ENCODE data around the gene ZDHHC18.

Gene ZDHHC18, protein sequence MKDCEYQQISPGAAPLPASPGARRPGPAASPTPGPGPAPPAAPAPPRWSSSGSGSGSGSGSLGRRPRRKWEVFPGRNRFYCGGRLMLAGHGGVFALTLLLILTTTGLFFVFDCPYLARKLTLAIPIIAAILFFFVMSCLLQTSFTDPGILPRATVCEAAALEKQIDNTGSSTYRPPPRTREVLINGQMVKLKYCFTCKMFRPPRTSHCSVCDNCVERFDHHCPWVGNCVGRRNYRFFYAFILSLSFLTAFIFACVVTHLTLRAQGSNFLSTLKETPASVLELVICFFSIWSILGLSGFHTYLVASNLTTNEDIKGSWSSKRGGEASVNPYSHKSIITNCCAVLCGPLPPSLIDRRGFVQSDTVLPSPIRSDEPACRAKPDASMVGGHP

DNA sequence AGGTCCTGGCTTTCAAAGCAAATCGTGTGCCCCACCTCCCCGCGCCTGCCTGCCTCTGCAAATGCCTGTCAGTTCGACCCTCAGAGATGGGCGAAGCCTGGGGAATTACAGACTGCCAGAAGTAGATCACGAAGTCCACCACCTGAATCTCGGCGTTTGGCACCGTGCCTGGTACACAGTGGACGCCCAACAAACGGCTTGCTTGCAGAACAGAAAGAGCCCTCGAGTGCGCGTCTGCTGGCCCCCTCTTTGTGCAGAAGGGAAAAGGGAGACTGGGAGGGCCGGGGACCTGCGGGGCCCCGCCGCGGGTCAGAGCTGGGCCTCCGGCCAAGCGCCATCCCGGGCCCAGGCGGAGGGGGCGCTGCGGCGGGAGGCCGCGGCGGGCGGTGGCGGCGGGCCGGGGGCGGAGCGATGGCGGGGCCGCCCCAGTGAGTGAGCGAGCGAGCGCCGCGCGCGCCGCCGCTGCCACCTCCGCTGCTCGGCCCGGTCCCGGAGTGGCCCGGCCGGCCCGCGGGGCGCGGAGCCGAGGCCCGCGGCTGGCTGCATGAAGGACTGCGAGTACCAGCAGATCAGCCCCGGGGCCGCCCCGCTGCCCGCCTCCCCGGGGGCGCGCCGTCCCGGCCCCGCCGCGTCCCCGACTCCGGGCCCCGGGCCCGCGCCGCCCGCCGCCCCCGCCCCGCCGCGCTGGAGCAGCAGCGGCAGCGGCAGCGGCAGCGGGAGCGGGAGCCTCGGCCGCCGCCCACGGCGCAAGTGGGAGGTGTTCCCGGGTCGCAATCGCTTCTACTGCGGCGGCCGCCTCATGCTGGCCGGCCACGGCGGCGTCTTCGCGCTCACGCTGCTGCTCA lies at the start of gene ZDHHC18:
ZDHHC18 (plus strand) TSS at position 428 of the 845 bp plus-strand sequence; CDS start at position 545, 117 bp downstream.
- Mint-ChIP-seq H3K4me3 (peak within 1 kb of the TSS; percentile 97), H3K36me3 (ENCODE audit: low read depth) (peaks cover 48% of the 10 kb centered on the region), H3K27ac (peak within 1 kb of the TSS; percentile 98), H3K4me1 (ENCODE audit: low read depth) (peaks cover 59% of the 10 kb centered on the region), H3K9me3 (no peaks in the 10 kb centered on the region), H3K27me3 (no peaks in the 10 kb centered on the region)
- peak; percentile 87 for DNase-seq

DNA sequence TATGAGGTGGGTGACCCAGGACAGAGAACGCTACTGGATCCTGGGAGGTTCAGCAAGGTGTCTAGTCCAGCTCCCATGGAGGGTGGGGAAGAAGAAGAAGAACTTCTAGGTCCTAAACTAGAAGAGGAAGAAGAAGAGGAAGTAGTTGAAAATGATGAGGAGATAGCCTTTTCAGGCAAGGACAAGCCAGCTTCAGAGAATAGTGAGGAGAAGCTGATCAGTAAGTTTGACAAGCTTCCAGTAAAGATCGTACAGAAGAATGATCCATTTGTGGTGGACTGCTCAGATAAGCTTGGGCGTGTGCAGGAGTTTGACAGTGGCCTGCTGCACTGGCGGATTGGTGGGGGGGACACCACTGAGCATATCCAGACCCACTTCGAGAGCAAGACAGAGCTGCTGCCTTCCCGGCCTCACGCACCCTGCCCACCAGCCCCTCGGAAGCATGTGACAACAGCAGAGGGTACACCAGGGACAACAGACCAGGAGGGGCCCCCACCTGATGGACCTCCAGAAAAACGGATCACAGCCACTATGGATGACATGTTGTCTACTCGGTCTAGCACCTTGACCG lies 47.3 kb upstream of the ZDHHC18 start:
- Mint-ChIP-seq H3K36me3 (ENCODE audit: low read depth) (peaks cover 97% of the 10 kb centered on the region), H3K9me3 (no peaks in the 10 kb centered on the region), H3K4me1 (ENCODE audit: low read depth) (peaks cover 38% of the 10 kb centered on the region), H3K4me3 (no peak overlapping the region), H3K27ac (peak overlapping the region; percentile 66), H3K27me3 (no peaks in the 10 kb centered on the region)
- DNase-seq = no peak

DNA sequence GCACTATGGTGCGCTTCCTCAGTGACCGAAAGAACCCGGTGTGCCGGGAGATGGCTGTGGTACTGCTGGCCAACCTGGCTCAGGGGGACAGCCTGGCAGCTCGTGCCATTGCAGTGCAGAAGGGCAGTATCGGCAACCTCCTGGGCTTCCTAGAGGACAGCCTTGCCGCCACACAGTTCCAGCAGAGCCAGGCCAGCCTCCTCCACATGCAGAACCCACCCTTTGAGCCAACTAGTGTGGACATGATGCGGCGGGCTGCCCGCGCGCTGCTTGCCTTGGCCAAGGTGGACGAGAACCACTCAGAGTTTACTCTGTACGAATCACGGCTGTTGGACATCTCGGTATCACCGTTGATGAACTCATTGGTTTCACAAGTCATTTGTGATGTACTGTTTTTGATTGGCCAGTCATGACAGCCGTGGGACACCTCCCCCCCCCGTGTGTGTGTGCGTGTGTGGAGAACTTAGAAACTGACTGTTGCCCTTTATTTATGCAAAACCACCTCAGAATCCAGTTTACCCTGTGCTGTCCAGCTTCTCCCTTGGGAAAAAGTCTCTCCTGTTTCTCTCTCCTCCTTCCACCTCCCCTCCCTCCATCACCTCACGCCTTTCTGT lies 46.0 kb upstream of the ZDHHC18 start:
- H3K9me3 Mint-ChIP-seq = no peaks in the 10 kb centered on the region
- H3K36me3 Mint-ChIP-seq (ENCODE audit: low read depth) = peaks cover 84% of the 10 kb centered on the region
- no peaks in the 10 kb centered on the region for H3K27me3 Mint-ChIP-seq
- H3K4me3 Mint-ChIP-seq = no peak overlapping the region
- DNase-seq = no peak
- peak overlapping the region; percentile 80 for H3K27ac Mint-ChIP-seq
- peaks cover 51% of the 10 kb centered on the region for H3K4me1 Mint-ChIP-seq (ENCODE audit: low read depth)

DNA sequence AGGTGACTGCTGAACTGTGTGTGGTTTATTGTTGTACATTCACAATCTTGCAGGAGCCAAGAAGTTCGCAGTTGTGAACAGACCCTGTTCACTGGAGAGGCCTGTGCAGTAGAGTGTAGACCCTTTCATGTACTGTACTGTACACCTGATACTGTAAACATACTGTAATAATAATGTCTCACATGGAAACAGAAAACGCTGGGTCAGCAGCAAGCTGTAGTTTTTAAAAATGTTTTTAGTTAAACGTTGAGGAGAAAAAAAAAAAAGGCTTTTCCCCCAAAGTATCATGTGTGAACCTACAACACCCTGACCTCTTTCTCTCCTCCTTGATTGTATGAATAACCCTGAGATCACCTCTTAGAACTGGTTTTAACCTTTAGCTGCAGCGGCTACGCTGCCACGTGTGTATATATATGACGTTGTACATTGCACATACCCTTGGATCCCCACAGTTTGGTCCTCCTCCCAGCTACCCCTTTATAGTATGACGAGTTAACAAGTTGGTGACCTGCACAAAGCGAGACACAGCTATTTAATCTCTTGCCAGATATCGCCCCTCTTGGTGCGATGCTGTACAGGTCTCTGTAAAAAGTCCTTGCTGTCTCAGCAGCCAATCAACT lies 45.2 kb upstream of the ZDHHC18 start:
- H3K27ac Mint-ChIP-seq = peak overlapping the region; percentile 53
- H3K36me3 Mint-ChIP-seq (ENCODE audit: low read depth) = peaks cover 75% of the 10 kb centered on the region
- H3K27me3 Mint-ChIP-seq = no peaks in the 10 kb centered on the region
- H3K4me1 Mint-ChIP-seq (ENCODE audit: low read depth) = peaks cover 58% of the 10 kb centered on the region
- no peak for DNase-seq
- H3K4me3 Mint-ChIP-seq = no peak overlapping the region
- H3K9me3 Mint-ChIP-seq = no peaks in the 10 kb centered on the region

DNA sequence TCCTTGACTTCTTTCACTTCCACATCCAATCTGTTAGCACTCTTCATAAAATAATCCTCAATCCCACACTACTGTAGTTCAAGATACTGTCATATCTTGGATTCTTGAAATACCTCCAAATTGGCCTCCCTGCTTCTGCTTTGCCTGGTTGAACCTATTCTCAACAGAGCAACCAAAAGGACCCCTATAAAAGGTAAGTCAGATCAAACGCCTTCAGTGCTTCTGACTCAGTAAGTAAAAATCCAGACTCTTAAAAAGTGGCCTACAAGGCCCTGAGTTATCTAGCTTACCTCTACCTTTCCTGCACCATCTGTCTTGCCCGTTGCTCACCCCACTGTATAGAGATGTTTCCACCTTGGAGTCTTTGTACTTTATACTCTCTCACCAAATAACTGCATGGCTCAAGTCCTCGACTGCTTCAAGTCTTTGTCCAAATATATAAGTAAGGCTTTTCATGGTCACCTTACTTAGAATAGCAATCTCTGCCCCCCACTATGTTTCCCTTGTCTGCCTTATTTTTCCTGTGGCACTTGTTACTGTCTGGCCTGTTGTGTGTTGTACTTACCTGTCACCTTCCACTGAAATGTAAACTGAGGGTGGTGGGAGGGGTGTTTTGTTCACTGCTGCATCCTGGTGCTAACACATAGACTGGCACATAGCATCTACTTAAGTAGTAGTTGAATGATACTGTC lies 43.8 kb upstream of the ZDHHC18 start:
- H3K4me3 Mint-ChIP-seq = no peak overlapping the region

DNA sequence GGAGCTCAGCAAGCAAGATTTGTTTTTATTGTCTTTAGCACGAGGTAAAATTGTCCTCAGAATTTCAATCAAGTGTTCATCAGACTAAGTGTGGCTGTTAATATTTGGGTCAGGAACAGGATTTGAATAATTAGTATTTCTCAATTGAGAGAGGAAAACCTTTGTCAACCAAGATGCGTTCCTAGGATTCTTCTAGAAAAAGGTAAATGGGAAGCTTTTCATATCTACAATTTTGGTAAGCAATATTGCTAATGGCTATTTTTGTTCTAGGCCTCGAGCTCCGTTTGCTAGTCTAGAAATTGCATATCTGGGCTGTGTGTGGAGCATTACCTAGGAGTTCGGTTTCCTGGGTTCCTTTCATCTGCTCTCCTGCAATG lies 42.9 kb upstream of the ZDHHC18 start:
- Mint-ChIP-seq H3K36me3 (ENCODE audit: low read depth) (peaks cover 64% of the 10 kb centered on the region), H3K4me1 (ENCODE audit: low read depth) (peaks cover 67% of the 10 kb centered on the region), H3K4me3 (no peak overlapping the region), H3K27me3 (no peaks in the 10 kb centered on the region), H3K27ac (peak overlapping the region; percentile 38), H3K9me3 (no peaks in the 10 kb centered on the region)
- no peak for DNase-seq

More for the DNA sequence above, 43.8 kb upstream of the ZDHHC18 start:
- peaks cover 68% of the 10 kb centered on the region for H3K36me3 Mint-ChIP-seq (ENCODE audit: low read depth)
- peak overlapping the region; percentile 38 for H3K27ac Mint-ChIP-seq
- no peaks in the 10 kb centered on the region for H3K27me3 Mint-ChIP-seq
- no peaks in the 10 kb centered on the region for H3K9me3 Mint-ChIP-seq
- DNase-seq = no peak
- H3K4me1 Mint-ChIP-seq (ENCODE audit: low read depth) = peaks cover 69% of the 10 kb centered on the region

DNA sequence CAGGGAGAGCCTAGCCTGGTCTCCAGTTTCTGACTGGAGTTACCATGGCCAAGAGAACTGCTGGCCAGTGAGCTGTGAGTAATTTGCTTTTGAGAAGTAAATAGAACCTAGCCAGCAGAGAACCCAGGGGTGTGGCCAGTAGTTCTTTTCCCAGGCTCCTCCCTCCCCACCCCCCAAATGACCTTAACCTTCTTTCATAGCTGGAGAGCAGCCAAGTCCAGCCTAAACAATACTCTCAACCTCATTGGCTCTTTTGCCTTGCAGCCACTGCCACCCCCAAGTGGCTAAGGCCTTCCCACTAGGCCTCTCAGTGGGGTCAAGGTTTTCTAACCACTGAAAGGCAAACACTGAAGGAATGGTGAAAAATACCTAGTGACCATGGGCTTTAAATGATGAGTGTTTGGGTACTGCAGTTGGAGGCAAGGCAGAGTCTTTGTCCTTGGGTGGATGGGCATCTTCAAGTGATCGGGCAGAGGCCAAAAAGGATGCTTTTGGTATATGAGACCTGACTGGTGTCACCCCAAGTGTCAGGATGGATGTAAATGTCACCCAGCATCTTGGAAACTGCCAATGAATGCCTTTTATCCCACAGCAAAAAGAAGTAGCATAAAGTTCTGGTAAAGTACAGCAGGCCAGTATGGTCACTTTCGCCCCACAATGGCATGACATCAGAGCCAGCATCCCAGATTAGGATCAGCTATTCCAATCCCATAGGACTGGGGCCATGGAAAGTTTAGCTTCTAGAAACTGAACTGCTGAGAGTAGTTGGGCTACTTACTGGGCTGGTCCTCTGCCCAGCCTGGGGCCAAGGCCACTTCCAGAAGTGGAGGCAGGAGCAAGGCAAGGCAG lies 42.2 kb upstream of the ZDHHC18 start:
- Mint-ChIP-seq H3K27ac (no peak overlapping the region), H3K27me3 (no peaks in the 10 kb centered on the region), H3K4me1 (ENCODE audit: low read depth) (peaks cover 71% of the 10 kb centered on the region), H3K9me3 (no peaks in the 10 kb centered on the region), H3K36me3 (ENCODE audit: low read depth) (peaks cover 63% of the 10 kb centered on the region), H3K4me3 (no peak overlapping the region)
- no peak for DNase-seq

DNA sequence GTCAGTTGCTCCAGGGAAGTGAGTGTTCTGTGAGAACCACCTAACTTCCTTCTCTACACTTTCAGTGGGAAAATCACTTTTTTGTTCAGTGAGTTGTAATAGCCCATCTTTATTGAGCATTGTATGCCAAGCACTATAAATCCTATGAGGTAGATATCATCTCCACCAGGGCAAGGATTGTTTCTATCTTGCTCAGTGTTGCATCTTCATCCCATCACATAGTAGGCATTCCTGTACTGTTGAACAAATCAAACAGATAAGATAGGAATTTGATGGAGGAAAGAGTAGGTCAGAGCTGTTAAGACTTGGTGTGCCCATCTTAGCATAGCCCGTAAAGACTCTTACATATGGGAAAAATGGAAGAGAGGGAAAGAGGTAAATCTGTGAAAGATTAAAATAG lies 41.6 kb upstream of the ZDHHC18 start:
- no peak for DNase-seq
- H3K27ac Mint-ChIP-seq = peak overlapping the region; percentile 78
- H3K4me3 Mint-ChIP-seq = no peak overlapping the region
- no peaks in the 10 kb centered on the region for H3K27me3 Mint-ChIP-seq
- H3K36me3 Mint-ChIP-seq (ENCODE audit: low read depth) = peaks cover 58% of the 10 kb centered on the region
- H3K9me3 Mint-ChIP-seq = no peaks in the 10 kb centered on the region
- peaks cover 73% of the 10 kb centered on the region for H3K4me1 Mint-ChIP-seq (ENCODE audit: low read depth)

DNA sequence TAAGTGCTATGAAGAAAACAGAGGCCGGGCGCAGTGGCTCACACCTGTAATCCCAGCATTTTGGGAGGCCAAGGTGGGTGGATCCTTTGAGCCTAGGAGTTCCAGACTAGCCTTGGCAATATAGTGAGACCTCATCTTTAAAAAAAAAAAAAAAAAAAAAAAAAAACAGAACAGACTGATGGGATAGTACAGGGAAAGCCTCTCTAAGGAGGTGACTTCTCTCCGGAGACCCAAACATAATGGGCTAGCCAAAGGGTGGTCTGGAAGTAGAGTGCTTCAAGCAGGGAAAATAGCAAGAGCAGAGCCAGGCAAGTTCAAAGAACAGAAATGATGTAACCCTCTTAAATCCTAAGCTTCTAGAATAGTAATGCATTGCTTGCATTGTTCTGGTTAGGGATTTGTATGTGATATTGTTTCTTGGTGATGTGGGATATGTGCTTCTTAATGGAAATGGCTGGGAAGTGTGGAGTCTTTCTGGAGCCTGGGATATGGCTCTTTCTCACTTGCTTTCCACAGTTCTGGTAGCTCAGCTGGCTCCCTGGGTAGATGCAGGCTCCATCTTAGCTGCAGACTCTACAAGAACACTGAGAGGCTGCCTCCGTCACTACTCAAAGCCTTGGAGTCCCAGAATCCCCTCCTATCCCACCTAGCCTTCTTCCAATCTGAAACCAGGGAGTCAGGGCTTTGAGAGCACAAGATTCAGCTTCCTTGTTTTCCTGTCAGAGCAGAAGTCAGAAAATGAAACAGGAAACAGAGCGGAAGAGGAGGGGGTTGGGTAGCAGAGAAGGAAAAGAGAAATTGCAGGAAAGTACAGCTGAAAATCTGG lies 40.7 kb upstream of the ZDHHC18 start:
- peak overlapping the region; percentile 96 for H3K27ac Mint-ChIP-seq
- peaks cover 52% of the 10 kb centered on the region for H3K36me3 Mint-ChIP-seq (ENCODE audit: low read depth)
- no peaks in the 10 kb centered on the region for H3K27me3 Mint-ChIP-seq
- H3K9me3 Mint-ChIP-seq = no peaks in the 10 kb centered on the region
- DNase-seq = no peak
- H3K4me3 Mint-ChIP-seq = peak overlapping the region; percentile 82
- peaks cover 79% of the 10 kb centered on the region for H3K4me1 Mint-ChIP-seq (ENCODE audit: low read depth)

DNA sequence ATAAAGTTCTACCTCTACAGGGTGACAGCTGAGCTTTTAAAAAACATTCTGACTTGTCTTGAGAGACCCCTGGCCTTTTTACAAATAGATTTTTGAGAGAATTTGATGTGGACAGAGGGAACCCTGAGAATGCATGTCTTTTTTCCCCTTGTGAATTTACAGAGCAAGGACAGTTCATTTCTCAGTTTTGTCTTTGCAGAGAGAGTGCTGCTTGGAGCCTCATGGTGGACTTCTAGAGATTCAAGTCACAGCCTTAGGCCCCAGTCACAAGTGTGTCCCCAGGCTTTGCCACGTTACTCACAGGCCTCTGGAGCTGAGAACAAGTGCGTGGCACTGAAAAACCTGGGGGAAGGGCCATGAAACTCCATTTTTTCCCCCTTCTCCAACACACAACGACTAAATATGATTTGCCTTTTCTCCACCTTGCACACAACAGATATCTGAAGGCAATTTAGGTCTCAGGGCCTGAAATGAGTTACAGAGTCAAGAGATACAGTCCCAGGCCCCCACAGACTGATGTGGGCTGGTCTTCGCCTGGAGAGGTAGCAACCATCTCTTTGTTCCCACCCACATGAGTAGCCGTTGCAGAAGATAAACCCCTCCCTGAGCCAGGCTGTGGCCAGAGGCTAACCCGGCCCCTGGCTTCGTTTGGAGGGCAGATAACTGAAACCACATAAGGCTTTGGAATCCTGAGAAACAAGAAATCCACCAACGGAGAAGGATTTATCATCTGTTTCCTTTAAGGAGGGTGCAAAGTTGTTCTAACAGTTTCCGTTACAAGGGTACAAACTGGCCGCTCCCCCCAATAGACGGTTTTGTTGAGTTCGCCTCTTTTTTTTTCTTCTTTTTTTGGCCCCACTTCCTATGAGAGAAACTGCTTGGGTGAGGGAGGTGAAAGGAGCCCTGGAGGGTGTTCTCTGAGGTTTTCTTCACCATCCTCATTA lies 39.8 kb upstream of the ZDHHC18 start:
- peaks cover 52% of the 10 kb centered on the region for H3K36me3 Mint-ChIP-seq (ENCODE audit: low read depth)
- H3K27me3 Mint-ChIP-seq = no peaks in the 10 kb centered on the region
- H3K9me3 Mint-ChIP-seq = no peaks in the 10 kb centered on the region
- peak overlapping the region; percentile 96 for H3K27ac Mint-ChIP-seq
- DNase-seq = peak; percentile 60
- H3K4me3 Mint-ChIP-seq = peak overlapping the region; percentile 82
- peaks cover 82% of the 10 kb centered on the region for H3K4me1 Mint-ChIP-seq (ENCODE audit: low read depth)

DNA sequence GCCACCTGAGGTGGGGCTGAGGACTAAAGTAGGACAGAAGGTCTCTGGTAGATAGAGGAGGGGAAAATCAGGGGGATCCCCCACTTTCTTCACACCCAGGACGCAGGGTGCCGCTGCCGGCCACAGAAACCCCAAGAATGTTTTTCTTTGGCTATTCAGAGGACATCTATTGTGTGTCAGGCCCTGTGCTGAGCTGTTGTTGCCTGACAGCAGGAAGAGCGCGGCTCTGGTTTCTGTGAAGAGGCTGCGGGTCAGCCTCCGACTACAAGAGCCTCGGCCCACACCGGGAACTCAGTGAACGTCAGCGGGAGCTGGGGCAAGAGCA lies 39.1 kb upstream of the ZDHHC18 start:
- Mint-ChIP-seq H3K27ac (peak overlapping the region; percentile 96), H3K4me1 (ENCODE audit: low read depth) (peaks cover 82% of the 10 kb centered on the region), H3K36me3 (ENCODE audit: low read depth) (peaks cover 50% of the 10 kb centered on the region), H3K4me3 (peak overlapping the region; percentile 82), H3K9me3 (no peaks in the 10 kb centered on the region), H3K27me3 (no peaks in the 10 kb centered on the region)
- no peak for DNase-seq

All from activated T-cell treated with anti-CD3 and anti-CD28 coated beads, Interleukin-2, amount 50 U/mL, for 24 hours (primary cell).